Fibroblast of villous mesenchyme (primary cell): ENCODE data around the gene LRRC34. TPM values are rescaled to one million over a fixed set of nuclear protein-coding genes. Genes with fewer than 3 reads are reported as not detected.

ENCODE experiments used
- DNase-seq: peaks from one replicate; pipeline ENCODE4 v3.0.0-alpha.2; 2010; ENCODE audit warnings: low read depth
- H3K4me3 ChIP-seq: 2 replicates; pipeline ENCODE4 v1.5.1; 2011; ENCODE audit warnings: low read depth, mild to moderate bottlenecking, low read length
- total RNA-seq: library from RNA; depleted of rRNA; stranded (reverse); fragments of >200 nt; gene quantifications from 2 replicates; pipeline ENCODE4 v1.2.3, GENCODE V29; 2012
- TF ChIP-seq, protein P1 (sequence below): IDR thresholded peaks from 2 replicates; pipeline ENCODE4 v1.5.1; 2012; ENCODE audit warnings: low read depth, mild to moderate bottlenecking, low read length; ENCODE audit not compliant: insufficient read depth

LRRC34 gene
- total RNA-seq, 1 donor, result 4.3 TPM

- TF ChIP-seq, protein P1, sequence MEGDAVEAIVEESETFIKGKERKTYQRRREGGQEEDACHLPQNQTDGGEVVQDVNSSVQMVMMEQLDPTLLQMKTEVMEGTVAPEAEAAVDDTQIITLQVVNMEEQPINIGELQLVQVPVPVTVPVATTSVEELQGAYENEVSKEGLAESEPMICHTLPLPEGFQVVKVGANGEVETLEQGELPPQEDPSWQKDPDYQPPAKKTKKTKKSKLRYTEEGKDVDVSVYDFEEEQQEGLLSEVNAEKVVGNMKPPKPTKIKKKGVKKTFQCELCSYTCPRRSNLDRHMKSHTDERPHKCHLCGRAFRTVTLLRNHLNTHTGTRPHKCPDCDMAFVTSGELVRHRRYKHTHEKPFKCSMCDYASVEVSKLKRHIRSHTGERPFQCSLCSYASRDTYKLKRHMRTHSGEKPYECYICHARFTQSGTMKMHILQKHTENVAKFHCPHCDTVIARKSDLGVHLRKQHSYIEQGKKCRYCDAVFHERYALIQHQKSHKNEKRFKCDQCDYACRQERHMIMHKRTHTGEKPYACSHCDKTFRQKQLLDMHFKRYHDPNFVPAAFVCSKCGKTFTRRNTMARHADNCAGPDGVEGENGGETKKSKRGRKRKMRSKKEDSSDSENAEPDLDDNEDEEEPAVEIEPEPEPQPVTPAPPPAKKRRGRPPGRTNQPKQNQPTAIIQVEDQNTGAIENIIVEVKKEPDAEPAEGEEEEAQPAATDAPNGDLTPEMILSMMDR, result no peak
- no peak overlapping the region for H3K4me3 ChIP-seq
- no peak for DNase-seq
These were observed 35.2 kb upstream of the LRRC34 start for GRCh38 chr3:169847896-169848295.

DNA sequence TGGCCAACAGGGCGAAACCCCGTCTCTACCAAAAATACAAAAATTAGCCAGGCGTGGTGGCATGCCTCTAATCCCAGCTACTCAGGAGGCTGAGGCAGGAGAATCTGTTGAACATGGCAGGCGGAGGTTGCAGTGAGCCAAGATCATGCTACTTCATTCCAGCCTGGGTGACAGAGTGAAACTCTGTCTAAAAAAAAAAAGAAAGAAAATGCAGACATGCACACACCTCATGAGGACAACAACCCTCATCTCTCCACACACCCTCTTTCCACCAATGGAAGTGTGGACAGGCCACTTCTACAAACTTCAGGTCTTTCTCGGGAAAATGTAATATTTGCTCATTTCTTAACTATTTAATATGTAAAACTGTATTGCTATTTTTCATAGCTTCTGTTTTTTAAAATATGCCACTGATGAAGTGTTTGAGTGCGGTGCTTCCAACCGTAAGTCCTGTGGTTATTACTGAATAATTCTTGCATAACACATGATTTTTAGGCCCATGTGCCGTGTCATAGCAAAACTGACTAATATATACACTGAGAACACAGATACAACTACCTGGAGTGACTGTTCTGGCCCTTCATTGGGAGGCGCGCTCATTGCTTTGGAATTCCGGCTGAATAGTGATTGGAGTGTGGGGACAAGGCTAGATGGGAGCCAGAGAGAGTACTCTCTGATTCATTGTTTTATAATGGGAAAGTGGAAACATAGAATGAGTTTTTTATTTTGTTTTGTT is 33.9 kb upstream of the LRRC34 start:
- no peak overlapping the region for H3K4me3 ChIP-seq
- DNase-seq, result peak; percentile 3
- TF ChIP-seq, protein P1, result no peak

DNA sequence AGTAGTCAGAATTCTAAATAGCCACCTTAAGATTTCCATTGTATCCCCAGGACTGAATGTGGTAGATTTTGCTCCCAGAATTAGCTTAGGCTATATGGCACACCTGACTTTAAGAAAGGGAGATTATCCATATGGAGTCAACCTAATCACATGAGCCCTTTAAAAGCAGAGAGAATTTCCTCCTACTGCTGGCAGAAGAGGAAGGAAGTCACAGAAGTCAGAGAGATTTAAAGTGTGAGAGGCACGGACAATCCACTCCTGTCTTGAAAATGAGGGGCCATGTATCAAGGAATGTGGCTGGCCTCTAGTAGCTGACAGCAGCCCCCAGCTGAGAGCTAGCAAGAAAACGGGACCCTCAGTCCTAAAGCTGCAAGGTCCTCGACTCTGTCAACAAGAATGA is 30.3 kb upstream of the LRRC34 start:
- no peak for DNase-seq
- TF ChIP-seq, protein P1, result no peak
- no peak overlapping the region for H3K4me3 ChIP-seq

DNA sequence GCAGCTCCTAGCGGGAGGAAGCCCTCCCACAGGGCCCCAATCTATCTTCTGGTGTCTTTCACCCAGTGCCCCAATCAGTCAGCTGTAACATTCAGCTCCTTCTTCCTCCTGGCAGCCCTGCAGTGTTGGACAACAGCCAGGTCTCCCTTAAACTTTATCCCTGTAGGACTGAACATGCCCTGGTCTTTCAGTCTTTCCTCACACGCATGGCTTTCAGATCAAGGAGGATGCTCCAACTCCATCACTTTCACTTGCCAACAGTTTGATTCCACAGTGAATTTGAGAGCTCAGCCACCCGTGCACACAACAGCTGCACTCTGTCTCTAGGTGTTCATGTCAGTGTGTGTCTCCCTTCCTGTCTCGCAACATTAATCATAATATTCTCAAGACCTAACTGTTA is 28.5 kb upstream of the LRRC34 start:
- TF ChIP-seq, protein P1, result no peak
- no peak overlapping the region for H3K4me3 ChIP-seq
- DNase-seq, result no peak

- DNase-seq, result no peak
These were observed 25.9 kb upstream of the LRRC34 start for GRCh38 chr3:169838511-169839030.

GRCh38 chr3:169836942-169837275 is 24.2 kb upstream of the LRRC34 start:
- H3K4me3 ChIP-seq, result no peak overlapping the region
- TF ChIP-seq, protein P1, result no peak
- no peak for DNase-seq

More at GRCh38 chr3:169838511-169839030, 25.9 kb upstream of the LRRC34 start:
- TF ChIP-seq, protein P1, result no peak
- no peak overlapping the region for H3K4me3 ChIP-seq
